NCI-H345 treated with DMSO at 0.1 percent for 48 hours (cell line): ENCODE data around the gene STEAP1B.
"Not testable (repeated sequence)": the region's sequence is repeated elsewhere in the genome, so short reads cannot be mapped to it uniquely, and the experiment has no call there.

Source experiments
- DNase-seq: peaks from one replicate; lab custom pipeline; 2025; ENCODE audit not compliant: unreplicated experiment; lab: John Stamatoyannopoulos, UW

The STEAP1B gene

DNA sequence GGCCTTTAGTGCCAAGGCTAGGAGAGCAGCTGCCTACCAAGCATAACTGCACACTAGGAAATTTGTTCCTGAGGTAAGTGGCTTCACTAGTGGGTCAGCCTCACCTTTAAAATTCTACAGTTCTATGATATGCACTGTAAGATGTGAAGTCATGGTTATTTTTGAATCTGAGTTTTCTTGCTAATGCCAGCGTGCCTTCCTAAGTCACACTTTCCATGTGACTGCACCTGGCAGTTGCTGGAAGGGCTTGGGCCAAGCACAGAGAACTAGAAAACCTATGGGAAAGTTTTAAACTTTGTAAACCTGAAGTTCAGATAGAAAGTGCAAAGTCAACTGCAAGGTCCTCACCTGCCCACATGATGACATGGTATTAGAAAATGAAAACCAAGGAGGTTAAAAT, 42.5 kb downstream of the STEAP1B start:
- no peak for DNase-seq

DNA sequence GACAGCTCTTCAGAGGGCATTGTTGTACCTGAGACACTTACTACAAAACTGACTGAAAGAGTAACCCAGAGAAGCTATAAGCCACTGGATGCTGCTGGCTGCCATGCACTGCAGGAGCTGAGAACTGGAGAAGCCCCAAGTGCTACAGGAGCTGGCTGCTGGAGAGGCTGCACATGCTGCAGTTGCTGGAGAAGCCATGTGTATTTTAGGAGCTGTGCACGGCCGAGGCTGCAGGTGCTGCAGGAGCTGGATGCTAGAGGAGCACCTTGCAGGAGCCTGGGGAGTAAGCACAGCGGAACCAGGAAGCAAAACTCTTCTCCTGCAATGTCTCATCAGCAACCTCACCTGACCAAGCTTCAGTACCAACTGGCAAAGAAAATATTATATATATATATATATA, 45.5 kb downstream of the STEAP1B start:
- no peak for DNase-seq

DNA sequence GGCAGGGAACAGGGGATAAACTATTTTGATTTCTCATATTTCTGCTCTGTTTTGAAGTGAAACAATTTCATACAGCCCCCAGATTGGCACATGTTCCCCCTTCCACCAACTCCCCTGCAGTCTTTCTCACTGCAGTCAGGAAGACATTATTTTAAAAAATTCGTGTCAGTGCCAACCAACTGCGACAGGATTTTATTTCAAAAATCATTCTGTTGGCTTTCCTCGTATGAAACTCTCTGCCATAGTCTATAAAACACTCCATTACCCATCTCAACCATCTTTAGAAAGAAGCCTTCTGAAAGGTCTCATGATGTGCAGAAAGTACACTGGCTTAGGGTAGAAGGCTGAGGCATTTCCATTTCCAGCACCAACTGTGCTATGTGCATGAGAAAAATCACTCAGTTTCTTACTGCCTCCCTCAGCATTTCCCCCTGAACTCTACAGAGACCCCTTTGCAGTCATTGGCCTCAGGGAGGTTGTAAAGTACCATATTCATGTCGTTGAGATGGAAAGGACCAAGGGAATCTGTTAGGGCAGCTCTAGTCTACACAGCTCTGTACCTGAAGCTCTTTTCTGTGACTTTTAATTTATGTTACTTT, 46.9 kb downstream of the STEAP1B start:
- DNase-seq: no peak

DNA sequence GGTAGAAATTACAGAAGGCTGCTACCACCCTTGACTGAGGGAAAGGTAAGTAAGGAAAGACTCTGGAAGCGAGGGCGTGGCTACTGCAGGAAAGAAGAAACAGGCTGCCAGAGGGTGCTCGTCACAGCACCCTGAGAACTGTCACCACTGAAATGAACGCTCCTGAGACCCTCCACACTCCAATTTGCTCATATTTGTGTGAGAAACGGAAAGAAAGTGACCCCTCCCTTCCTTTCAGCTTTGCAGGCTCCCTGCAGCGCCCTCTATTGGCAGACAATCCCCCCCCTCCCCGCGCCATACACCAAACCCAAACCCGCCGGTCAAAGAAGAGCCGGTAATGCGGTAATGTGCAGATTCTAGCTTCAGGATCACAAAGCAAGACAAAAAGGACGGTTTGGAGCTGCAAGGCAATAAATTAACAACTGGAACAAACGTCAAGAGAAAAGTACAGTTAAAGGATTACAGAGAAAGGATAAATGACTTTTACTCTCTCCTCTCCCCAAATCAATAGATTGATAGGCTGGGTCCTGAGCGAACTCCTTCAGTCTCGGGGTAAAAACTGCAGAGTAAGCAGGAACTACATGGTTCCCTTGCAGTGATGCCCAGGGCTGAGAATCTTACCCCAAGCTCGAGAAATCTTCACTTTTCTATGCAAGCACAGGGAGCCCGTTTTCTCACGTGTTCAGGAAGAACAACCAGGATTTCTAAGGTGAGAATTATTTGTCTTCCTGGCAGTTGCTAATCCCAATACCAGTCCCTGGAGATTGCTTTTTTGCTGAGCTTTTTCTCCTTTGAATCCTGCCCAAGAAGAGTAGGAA, 47.6 kb downstream of the STEAP1B start:
- no peak for DNase-seq

DNA sequence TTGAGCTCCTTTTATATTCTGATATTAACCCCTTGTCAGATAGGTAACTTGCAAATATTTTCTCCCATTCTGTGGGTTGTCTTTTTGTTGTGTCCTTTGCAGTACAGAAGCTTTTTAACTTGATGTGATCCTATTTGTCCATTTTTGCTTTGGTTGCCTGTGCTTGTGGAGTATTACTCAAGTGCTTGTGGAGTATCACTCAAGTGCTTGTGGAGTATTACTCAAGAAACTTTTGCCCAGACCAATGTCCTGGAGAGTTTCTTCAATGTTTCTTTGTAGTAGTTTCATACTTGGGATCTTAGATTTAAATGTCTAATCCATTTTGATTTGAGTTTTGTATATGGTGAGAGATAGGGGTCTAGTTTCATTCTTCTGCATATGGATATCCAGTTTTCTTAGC, 50.0 kb downstream of the STEAP1B start:
- not testable (repeated sequence) for DNase-seq

DNA sequence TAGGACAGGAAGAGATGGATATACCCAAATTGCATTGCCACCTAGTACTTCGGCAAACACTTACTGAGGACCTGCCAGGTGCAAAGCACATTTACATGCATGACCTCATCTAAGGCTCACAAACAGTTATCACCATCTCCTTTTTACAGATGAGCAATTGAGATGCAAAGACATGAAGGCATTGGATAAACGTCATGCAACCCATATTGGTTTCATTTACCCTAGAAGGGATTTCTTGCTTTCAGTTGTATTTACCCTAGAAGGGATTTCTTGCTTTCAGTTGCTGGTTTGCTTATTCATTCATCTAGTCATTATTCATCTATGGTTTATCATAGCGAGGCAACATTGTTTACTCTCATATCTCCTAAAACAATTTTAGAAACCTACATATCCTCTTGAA, 52.2 kb downstream of the STEAP1B start:
- DNase-seq: peak; percentile 75

DNA sequence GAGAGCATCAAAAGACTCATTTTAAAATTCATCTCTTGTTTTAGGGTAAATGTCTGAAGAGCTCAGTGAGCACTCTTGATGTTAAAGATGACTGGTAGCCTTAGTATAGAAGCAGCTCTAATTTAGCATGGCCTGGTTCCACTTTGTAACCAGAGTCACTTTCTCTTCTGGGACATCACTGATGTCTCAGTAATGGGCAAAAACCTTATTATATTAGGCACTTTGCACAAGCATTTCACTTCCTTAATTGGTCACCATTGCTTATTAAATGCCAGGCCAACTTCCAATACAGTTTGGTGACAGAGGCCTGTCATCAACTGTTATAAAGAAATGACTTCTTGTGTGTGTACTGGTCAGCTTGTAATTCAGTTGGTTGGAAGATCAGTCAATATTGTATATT, 53.0 kb downstream of the STEAP1B start:
- DNase-seq: no peak

DNA sequence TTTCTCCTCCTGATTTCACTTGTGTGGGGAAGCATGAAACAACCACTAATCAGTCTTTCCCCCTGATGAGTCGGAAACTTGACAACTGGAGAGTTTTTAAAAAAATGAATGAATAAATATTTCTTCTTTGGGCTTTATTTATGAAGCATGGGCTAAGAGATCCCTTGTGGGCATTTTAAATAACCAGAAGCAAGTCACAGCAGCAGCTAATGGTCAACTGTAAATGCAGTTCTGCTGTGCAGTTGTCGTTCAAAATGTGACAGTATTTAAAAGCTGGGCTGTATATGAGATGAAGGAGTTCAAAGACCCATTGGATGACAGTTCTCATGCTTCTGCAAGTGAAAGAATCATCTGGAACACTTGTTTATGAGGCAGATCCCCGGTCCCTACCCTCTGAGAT, 54.1 kb downstream of the STEAP1B start:
- DNase-seq: no peak

DNA sequence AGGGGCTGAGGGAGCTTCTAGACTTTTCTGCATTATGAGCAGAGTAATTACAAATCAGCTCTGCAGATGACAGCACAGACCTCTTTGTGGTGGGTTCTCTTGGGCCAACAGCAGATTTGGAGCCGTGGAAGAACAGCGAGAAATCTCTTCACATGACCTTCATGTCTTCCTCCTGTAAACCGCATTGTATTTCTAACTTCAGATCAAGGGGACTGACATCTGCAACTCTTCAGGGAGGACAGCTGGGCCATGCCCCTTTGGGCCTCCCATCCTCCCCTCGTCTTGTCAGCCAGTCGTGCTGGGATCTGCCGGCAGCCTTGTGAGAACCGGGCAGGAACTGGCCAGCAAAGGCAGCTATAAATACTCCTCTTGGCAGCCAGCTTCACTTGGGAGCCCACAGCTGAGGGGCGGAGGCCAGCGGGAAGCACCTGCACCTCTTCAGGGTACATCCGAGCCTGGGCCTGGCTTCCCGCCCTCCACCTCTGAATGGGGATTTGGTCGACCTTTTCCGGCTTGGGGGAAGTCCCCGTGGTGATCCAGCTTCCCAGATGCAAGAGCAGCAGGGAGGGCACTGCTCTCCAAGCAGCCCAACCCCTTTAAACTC, 54.7 kb downstream of the STEAP1B start:
- DNase-seq: peak; percentile 75

DNA sequence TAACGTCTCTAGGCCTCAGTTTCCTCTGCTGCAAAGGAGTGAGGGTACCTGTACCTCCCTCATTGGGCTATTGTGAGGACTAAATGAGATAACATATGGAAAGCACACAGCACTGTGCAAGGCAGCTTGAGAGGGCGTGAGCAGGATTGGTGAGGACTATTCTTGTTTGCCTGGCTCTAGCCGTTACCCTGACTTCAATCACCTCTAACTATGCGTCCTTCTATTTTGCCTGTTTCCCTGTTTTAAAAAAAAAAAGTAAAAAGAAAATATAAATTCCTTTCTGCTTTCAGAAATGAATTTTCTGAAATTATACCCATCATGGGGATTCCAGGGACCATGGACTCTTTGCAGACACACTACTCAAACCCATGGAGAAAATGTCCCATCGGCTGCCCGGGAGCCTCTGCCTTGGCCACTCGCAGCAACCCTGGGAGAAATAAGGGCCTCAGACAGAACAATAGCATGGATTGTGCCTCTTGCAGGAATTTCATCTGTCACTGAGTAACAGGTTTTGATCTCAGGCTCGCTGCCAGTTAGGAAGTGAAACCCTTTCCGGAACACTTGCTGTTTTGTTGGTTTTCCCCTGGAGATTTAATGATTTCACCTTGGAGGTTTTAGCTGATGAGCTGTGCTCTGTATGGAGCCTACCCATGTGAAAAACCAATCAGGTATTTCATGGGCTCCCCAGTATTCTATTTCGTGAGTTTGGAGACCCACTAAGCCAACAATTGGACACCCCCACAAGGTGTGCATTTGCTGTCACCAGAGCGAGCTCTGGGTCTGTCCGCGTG, 55.6 kb downstream of the STEAP1B start:
- peak; percentile 55 for DNase-seq

DNA sequence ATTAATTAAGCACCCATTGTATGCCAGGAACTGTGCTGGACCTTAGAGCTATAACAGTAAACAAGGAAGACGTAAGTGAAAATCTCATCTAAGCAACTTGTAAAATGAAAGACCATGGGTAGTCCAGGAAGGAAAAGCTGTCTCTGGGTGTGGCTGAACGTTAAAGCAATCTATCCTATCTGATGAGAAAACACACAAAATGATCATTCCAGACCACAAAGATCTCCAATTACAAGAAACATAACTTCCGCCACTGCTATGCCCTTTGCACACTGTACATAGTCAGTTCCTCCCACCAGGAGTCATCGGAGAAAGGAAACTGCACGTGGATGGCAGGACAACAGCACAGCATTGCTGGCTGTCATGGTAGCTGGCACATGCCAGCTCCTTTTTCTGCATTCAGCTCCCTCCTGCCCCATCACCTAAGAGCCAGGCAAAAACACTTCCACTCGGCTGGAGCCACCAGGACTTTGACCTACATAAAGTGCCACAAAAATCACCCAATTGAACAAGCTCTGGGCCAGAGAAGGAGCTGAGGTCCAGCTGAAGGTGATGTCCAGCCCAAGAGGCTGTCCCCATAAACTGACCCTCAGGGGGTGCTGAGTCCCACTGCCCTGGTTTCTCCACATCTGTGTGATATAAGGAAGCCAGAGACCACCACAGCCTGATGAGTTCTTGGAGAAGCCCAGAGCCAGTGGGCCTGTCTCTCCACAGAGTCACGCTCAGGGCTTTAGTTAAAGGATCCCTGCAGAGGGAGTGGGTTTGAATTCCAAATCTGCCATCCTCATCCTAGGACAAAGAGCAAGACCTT, 56.4 kb downstream of the STEAP1B start:
- no peak for DNase-seq

DNA sequence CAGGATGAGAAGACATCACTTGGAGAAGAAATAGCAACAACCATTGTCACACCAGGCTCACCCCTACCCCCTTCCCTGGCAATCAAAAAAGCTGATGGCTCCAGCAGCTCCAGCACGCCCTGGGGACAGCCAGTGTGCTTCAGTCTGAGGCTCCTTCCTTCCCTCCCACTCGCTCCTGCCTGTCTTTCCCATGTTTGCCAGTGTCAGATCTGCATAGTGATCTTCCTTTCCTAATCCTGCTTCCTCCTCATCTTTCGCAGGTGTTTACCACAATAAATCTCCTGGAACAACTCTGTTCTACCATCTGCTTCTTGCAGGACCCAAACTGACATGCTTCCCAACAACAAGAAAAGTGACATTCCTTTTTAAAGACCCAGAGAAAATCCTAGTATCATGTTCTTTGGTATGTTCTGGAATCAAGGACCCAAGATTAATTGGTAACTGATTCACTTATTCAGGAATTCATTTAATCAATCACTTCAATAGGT, 57.1 kb downstream of the STEAP1B start:
- DNase-seq: no peak

DNA sequence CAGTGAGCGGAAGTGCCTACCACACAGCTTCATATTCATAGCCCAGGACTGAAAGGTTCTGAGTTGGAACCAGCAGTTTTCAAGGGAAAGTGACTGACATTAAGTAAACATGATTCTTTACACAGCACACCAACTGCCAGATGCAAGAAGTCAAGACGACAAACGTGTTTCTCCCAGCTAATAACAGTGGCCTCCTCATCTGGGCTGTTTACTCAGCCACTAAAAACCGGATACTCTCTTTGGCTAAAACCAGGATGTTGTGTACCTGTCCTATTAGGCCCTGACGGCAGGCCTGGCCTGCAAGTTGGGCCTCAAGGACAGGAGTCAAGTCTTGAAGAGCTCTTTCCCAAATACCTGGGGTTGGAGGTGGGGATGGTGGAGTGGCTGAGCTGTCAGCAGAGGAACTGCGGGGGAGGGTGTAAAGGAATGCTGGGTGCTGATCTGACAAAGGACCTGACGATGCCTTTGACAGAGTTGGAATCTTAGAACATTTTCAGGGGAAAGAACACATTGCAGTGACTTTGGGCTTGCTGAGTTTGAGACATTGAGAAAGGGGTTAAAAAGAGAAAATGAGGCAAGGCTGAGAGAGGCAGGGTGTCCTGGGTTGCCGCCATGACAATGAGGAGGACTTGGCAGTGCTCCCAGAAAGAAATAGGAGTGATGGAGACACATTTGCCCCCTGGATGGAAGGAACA, 57.7 kb downstream of the STEAP1B start:
- DNase-seq: peak; percentile 12

DNA sequence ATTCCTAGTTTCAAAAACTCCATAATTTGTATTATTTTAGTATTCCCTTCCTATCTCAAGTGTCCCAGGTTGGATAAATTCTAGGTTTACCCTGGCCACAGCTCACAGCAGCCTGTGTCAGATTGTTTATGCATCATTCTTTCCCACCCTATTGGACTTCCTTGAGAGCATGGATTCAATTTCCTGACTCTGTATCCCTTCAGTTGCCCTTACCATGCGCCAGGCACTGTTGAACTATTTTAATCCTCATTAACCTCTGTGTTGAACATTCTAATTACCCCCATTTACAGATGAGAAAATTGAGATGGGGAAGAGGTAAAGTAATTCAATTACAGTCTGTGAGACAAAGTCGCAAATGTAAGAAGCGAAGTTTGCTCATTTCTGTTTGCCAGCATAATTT, 58.8 kb downstream of the STEAP1B start:
- DNase-seq: no peak

DNA sequence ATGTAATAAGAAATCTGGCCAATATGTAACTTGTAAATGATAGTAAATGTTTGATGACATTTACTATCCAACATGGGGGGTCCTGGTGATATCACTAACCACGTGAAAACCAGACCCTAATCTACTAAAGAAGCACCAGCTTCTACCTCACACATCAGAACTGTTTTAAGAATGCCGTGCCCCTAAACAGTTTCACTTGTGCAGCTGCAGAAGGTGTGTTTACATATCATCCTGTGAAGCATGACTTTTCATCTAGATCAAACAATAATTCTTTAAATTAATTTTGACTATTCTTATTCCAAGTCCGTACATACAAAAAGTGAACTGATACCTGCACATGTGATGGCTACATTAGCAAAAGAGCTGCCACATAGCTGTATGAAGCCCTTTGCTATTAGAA, 61.0 kb downstream of the STEAP1B start:
- DNase-seq: no peak

DNA sequence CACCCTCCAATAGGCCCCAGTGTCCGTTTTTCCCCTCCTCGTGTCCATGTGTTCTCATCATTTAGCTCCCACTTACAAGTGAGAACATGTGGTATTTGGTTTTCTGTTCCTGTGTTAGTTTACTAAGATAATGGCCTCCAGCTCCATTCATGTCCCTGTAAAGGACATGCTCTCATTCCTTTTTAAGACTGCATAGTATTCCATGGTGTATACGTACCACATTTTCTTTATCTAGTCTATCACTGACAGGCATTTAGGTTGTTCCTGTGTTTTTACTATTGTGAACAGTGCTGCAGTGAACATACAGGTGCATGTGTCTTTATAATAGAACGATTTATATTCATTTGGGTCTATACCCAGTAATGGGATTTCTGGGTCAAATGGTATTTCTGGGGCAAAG, 63.4 kb downstream of the STEAP1B start:
- DNase-seq: not testable (repeated sequence)

DNA sequence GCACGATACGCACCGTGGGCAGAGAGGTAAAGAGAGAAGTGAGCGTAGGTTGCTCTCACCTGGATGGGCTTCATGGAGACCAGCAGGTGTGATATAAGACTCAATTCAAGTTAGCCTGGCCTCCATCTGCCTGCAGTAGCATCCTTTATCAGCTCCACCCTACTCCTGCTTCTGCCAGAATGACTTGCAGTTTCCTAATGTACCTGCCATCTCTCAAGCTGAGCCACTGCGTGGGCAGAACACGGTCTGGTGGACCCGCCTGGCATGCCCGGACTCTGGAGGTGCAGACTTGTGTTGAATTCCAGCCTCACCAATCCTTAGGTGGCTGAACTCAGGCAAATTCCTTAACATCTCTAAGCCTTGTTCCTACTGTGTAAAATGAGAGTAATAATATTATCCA, 64.3 kb downstream of the STEAP1B start:
- DNase-seq: no peak

DNA sequence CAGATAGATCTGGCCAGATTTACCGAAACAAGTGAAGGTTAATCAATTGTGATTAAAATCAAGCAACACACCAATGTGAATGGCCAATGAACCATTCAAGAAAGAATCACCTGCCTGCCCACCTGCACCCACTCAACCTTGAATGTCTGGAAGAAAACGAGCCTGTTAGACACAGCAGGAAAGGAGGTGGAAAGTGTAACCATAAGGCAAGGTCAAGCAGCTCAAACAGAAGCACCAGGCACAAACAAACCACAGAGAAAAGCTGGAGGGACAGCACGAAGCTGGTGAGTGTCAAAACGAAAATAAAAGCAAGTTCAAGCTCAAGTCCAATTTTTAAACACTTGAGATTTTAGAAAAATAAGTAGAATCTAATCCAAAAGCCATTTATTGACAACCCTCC, 64.9 kb downstream of the STEAP1B start:
- no peak for DNase-seq

DNA sequence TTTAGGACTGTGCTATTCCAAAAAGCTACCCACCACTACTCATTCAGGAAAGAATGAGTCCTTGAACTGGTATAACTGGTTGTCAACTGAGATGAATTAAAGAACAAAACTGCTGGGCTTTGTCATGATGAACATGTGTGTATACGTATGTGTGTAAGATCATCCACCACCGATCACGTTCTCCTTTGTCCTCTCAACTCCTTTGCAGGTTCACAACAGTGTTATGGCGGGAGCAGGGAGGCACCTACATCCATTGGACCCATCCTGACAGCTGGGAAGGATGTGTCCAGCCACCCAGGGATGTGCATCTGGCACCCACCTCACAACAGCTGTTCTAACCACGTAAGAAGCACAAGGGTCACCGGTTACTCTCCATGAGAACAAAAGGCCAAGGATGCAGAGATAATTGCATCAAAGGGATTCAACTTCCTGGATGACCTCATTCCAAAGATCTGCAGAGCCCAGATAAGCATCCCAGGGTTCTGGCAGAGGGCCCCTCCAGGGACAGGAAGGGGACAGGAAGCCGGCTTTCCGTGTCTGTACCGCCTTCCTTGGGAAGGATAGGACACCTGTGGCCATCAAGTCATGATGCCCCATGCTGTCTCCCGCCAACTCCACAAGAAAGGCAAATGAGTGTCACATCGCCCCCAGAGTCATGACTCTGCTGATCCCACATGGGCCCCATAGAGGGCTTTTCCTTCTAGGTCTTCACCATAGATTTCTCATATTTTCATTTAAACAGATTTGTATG, 66.1 kb downstream of the STEAP1B start:
- DNase-seq: no peak
